HepG2 (cell line): ENCODE results near the gene RPUSD2. TPM values are rescaled to one million over a fixed set of nuclear protein-coding genes. Genes with fewer than 3 reads are reported as not detected.
A peak's percentile ranks its signal among the peaks of the same experiment; 100 is the strongest.

Experiments
- ATF7 ChIP-seq, 2 experiments: fragments of 450-650 bp in 1 of 2; sonication (generic) in 1 of 2; formaldehyde crosslinking in 1 of 2; IDR thresholded peaks; 2 replicates each; pipeline versions ENCODE4 v1.4.0 to v1.6.1; 2016 to 2020; ENCODE audit warnings: antibody characterized with exemption in 1 of 2, mild to moderate bottlenecking in 1 of 2, missing genetic modification reagents in 1 of 2
- CREB3 ChIP-seq: sonication (generic); formaldehyde crosslinking; IDR thresholded peaks from 2 replicates; pipeline ENCODE4 v1.5.0; 2020; ENCODE audit warnings: missing genetic modification reagents
- CSRNP1 ChIP-seq: sonication (generic); formaldehyde crosslinking; IDR thresholded peaks from 2 replicates; pipeline ENCODE4 v1.8.1; 2023; ENCODE audit warnings: mild to moderate bottlenecking, missing genetic modification reagents
- CTCF ChIP-seq: sonication (generic); formaldehyde crosslinking; IDR thresholded peaks from 2 replicates; pipeline ENCODE4 v1.5.0; 2020; ENCODE audit warnings: mild to moderate bottlenecking, missing genetic modification reagents, moderate library complexity
- FOXA3 ChIP-seq: IDR thresholded peaks from 2 replicates; pipeline ENCODE4 v1.6.1; 2016; ENCODE audit warnings: missing genetic modification reagents, missing compliant biosample characterization
- GATAD1 ChIP-seq: IDR thresholded peaks from 2 replicates; pipeline ENCODE4 v1.6.1; 2016; ENCODE audit warnings: missing genetic modification reagents, missing compliant biosample characterization
- HOXA3 ChIP-seq: sonication (generic); formaldehyde crosslinking; IDR thresholded peaks from 2 replicates; pipeline ENCODE4 v1.5.0; 2020; ENCODE audit warnings: missing genetic modification reagents
- NFKB2 ChIP-seq: sonication (generic); formaldehyde crosslinking; IDR thresholded peaks from 2 replicates; pipeline ENCODE4 v1.4.0; 2020; ENCODE audit warnings: missing genetic modification reagents, borderline replicate concordance
- PCBP1 ChIP-seq: fragments of 200-400 bp; formaldehyde crosslinking; IDR thresholded peaks from 2 replicates; pipeline ENCODE4 v1.6.1; 2017; ENCODE audit warnings: mild to moderate bottlenecking, low read depth, low read length, borderline replicate concordance
- STAG1 ChIP-seq: sonication (generic); formaldehyde crosslinking; IDR thresholded peaks from 2 replicates; pipeline ENCODE4 v1.4.0; 2020; ENCODE audit warnings: missing genetic modification reagents
- ZNF761 ChIP-seq: sonication (generic); formaldehyde crosslinking; conservative IDR thresholded peaks from 2 replicates; pipeline ENCODE4 v1.4.0; 2020; ENCODE audit warnings: mild to moderate bottlenecking, missing genetic modification reagents
- ZSCAN29 ChIP-seq: sonication (generic); formaldehyde crosslinking; conservative IDR thresholded peaks from 2 replicates; pipeline ENCODE4 v1.4.0; 2020; ENCODE audit warnings: mild to moderate bottlenecking, missing genetic modification reagents
- polyA plus RNA-seq, 8 experiments: library from polyadenylated mRNA; depleted of rRNA in 3 of 8; stranded (reverse) in 7 of 8; unstranded in 1 of 8; fragments of >200 nt; fragmentation: Illumina TruSeq in 4 of 8; extraction: Trizol in 4 of 8; gene quantifications; 2 replicates each; pipeline versions ENCODE4 v1.2.1 to v1.2.3, GENCODE V29; 2011 to 2016; ENCODE audit warnings: low read depth in 4 of 8, missing spikeins in 1 of 8, mixed read lengths in 1 of 8; ENCODE audit not compliant: insufficient read depth in 1 of 8
- total RNA-seq, 5 experiments: library from RNA; depleted of rRNA; stranded (reverse); fragments of >200 nt; fragmentation: Illumina TruSeq; extraction: Trizol; gene quantifications; 2 replicates each; pipeline ENCODE4 v1.2.3, GENCODE V29; 2016; ENCODE audit warnings: low read depth in 1 of 5

RPUSD2 gene
- total and polyA plus RNA-seq, 2 of the 13 experiments (the other 11 are each of a cell fraction or from before 2014, with no cell fraction given) = 8.6 to 14.5 TPM

GRCh38 chr15:40567111-40567510, 2.0 kb upstream of the RPUSD2 start (continued):
- TF ChIP-seq CTCF (CRISPR knock-in tag) (peak; percentile 81), ZNF761 (CRISPR knock-in tag) (no peak), GATAD1 (CRISPR knock-in tag) (peak; percentile 38; the same call in 1 of the 2 replicates), NFKB2 (CRISPR knock-in tag) (no peak), HOXA3 (CRISPR knock-in tag) (no peak), ATF7 (IDR thresholded peaks at IDR 0.05) (no peak), ATF7 (CRISPR knock-in tag; IDR thresholded peaks at IDR 0.05) (no peak), STAG1 (CRISPR knock-in tag) (peak; percentile 70), PCBP1 (no peak), FOXA3 (CRISPR knock-in tag) (0 out of 2 replicates have a peak, but pooled peaks have one; percentile 35), ZSCAN29 (CRISPR knock-in tag) (0 out of 2 replicates have a peak, but pooled peaks have one; percentile 36), CREB3 (CRISPR knock-in tag) (no peak), CSRNP1 (CRISPR knock-in tag) (no peak)
- TF ChIP-seq, all 625 proteins: peak for 21
